ENCODE data around the gene TEKT1.

- TF ChIP-seq POLR2AphosphoS5 (IDR thresholded peaks at IDR 0.05) (no peak), CTCF (IDR thresholded peaks at IDR 0.05) (no peak)
Measured at GRCh38 chr17:6768447-6768846, 63.1 kb downstream of the TEKT1 start.
